Activated CD8-positive, alpha-beta memory T cell treated with anti-CD3 and anti-CD28 coated beads, Interleukin-2, amount 50 U/mL, for 4 hours (primary cell): Measurements from ENCODE around the gene LRGUK.
"Not testable (repeated sequence)": the region's sequence is repeated elsewhere in the genome, so short reads cannot be mapped to it uniquely, and the experiment has no call there.

Experiments
- DNase-seq: peaks from one replicate; pipeline ENCODE4 v3.0.0-alpha.2; 2020

The LRGUK gene

DNA sequence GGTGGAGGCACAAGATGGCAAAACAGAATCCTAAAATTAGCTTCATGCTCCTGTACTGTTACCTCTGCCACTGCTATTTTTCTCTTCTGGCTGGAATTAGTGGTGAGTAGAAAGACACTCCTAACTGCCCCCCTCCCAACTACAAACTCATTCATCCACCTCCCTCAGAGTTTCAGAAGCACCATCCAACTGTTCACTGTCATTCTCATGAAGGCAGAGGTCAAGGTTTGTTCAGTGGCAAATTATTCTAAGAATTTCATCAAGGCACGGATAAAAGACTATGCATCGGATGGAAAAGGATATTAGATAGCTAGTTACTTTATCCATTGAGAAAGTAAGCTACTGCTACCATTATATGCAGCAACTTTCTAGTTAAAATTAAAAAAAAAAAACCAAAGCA is 59.7 kb downstream of the LRGUK start:
- DNase-seq: no peak

DNA sequence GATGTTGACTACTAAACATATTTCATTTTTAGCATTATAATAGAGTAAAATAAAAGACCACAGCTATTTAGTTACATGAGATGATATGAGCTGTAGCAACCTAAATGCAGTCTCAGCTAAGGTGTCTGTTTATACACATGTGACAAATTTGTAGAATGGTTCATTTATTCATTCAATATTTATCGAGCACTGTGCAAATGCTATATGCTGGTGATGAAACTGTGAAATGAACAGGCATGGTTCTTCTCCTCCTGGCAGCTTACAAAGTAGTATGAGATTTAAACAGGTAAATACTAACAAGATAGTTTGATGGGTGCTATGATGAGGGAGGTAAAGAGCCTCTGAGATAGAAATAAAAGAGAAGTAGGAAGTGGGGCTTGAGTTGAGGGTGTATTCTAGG is 60.8 kb downstream of the LRGUK start:
- DNase-seq: no peak

DNA sequence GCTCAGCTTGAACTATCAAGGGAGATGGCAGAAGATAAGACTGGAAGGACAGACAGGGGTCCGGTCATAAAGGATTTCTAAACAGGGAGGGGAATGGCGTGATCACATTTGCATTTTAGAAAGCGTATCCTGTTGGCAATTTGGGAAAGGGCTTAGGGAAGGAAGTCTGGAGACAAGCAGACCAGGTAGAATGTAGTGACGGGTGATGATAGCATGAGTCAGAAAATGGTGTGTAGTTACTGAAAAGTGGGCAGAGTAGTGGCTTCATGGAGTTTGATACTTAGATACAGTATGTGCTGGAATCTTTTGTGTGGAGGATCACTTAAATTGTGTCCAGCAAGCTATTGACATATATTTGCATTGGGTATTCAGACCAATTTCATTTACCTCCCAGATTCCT is 61.2 kb downstream of the LRGUK start:
- no peak for DNase-seq

DNA sequence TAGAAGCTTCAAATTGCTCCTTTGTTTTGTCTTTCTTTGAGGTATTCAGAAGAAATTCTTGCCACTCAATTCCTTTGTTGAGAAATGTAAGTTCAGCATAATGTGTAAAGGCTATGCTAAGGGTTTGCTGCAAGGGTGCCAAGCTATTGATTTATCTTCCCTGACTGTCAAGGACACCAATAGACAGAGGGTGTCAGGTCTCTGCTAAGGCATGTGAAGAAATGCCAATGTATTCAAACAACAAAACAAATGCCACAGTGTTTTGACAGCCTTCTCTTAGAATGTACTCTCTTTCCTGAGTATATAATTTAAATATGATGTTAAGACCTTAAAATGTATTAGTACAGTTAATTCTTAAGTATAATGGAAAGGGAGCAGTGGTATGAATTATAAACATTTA is 62.4 kb downstream of the LRGUK start:
- DNase-seq: no peak

DNA sequence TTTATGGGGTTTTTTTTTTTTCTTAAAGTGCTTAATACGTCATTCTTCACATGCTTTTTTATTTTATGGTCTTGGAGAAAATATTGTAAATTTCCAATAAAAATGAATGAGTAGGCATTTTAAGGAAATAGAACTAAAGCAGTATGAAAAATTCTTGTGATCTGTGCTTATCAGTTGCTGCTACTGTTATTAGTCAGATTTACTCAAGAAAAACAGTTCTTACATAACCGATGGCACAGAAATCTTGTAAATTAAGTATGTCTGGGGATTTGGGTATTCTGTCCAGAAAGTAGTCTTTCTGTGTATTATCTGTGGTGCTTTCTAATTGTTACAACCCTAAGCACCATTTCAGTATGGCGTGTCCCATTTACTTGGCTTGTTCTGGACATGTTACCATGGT is 64.7 kb downstream of the LRGUK start:
- DNase-seq: no peak

DNA sequence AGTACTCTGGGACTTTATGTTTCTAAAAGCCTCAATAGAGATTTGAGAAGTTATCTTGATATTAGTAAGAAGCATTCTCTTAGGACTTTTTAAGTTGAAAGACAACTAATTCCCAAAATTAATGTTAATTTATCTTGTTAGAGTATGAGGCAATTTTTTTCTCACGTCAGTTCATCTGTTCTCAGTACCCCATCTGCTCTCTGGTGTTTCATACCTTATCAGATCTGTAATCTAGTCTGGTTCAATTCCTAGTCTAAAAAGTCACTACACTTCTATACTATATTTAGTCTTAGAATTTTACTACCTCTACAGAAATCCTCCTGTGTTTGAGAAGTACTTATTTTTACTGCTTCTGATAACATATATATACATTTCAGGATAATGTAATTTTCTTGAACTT is 66.1 kb downstream of the LRGUK start:
- DNase-seq: no peak

DNA sequence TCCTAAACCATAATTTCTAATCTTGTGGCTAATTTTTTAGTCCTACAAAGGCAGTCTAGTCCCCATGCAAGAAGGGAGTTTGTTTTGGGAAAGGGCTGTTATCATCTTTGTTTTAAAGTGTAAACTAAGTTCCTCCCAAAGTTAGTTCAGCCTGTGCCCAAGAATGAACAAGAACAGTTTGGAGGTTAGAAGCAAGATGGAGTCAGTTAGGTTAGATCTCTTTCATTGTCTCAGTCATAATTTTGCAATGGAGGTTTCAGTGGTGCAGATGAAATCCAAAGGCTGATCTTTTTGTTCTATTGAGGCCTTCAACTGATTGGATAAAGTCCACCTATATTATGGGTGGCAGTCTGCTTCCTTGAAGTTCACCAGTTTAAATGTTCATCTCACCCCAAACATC is 68.1 kb downstream of the LRGUK start:
- no peak for DNase-seq

DNA sequence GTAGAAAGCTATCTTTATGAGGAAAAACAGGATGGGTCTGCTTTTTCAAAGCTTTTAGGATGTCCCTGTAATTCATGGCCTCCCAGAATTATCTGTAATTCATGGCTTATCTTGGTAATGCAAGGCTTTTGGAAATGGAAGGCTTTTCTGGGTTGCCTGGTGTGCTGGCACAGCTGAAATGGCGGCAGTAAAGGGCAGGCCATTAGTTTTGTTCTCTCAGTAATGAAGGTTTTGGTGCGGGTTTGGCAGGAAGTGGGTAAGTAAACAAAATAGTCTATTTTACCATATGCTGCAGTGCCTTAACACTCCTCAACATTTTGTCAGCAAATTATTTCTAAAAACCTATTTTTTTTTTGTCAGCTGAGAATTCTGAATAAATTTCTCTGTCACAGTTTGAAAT is 69.3 kb downstream of the LRGUK start:
- DNase-seq: no peak

DNA sequence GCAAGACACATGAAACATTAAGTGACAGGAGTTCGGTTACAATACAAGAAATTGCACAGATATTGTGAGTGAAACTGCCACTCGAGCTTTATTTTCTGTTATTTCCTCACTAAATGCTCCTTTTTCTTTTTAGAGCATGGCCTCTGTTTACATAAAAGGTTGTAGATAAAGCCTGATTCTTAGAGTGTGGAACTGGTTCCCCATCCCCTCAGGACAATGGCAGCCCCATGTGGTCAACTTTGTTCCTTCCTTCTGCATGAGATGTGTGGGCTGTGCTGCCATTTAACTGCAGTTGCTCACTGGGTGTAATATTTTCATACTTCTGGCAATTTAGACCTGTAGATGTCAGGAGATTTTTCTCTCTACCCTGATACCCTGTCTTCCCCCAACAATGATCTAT is 70.2 kb downstream of the LRGUK start:
- no peak for DNase-seq

DNA sequence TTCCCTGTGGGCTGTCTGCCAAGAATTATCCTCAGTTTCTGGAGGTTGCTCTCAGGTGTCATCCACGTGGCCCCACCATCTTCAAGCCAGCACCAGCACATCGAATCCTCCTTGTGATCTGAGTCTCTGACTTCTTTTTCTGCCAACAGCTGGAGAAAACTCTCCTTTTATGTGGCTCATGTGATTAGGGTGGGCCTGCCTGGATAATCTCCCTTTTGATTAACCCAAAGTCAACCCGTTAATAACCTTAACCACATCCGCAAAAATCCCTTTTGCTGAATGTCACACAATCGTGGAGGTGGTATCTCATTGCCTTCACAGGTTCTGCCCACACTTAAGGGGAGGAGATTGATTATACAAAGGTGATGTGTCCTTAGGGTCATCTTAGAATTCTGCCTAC is 73.8 kb downstream of the LRGUK start:
- no peak for DNase-seq

DNA sequence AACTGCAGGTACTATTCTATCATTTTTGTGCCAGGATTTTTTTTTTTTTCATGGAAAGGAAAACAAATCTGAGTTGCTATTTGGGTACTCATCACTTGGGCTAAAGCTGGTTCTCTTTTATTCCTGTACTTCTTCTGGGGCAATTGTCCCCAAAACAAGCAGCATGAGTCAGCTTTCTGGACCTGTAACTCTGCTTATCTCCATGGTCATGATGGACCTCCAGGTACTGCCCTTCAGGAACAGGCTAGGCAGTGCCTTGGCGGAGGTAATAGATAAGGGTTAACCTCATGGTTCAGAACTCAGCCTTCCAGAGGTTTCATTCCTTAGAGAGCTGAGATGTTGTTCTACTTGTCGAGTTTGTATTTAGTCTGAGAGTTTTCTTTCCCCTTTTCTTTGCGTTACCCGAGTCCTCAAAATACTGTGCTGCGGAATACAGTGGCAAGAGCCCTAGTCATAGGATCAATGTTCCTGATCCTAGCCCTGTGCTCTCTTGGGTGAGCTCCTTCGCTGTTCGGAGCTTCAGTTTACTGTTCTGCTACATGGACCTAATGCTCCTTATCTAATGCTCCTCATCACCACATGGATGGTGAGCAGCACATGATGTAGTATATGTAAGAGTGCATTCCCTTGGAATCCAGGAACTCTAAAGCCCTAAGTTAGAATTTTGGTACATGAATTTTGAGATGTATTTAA is 74.6 kb downstream of the LRGUK start:
- DNase-seq: no peak

DNA sequence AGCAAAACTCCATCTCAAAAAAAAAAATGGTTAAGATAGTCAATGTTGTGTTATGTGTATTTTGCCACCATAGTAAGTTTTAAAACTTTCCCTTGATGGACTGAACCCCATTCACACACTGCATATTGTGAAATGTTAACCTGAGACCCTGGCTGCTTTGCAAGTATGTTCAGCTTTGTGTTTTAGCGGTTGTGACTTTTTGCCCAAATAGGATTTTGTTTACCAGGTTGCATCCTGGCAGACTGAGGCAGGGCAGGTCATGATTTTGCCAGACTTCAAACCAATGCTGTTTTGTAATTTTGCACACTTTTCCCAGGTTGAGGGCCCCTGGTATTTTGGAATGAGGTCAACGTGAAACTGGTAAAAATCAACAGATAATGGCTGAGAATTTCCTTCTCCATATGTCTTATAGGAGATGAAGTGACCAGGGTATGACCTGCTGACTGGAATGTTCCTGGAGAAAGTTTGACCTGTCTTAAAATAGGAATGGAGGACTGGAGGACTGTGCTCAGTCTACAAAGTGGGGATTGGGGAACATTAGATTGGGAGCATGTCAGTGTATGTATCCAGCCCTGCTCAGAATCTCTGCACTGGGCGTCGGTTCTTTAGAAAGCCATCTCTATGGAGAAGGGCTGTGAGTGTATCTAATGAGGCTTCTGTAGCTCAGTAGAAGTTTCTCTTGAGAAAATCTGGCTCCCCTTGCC is 76.2 kb downstream of the LRGUK start:
- no peak for DNase-seq

DNA sequence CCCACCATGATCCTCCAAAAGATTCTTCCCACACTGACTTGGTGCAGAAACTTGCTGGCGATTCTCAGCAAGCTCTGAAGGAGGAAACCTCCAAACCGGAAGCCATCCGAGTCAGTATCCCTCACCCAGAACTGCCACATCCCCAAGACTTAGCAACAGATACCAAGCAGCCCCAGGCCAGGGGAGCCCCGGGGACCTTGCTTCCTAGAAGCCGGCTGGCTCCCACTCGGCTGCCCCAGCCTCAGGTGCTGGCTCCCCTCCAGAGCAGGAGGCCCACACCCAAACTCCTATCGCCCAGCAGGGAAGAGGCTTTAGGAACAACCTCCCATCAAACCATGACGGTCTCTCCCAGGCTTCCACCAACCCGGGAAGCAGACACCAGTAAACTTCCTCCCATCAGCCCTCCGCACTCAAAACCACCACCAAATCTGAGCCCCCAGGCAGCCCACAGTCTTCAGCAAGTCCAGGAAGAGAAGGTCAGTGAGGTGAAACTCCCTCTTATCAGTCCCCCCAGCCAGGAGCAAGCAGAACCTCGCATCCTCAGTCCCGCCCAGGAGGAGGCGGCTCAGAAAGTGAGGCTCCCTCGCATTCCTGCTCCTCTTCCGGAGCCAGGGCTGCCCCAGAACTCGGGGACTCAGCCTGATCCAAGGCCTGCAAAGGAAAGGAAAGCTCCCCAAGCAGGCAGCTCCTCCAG is 82.3 kb downstream of the LRGUK start:
- DNase-seq: no peak

DNA sequence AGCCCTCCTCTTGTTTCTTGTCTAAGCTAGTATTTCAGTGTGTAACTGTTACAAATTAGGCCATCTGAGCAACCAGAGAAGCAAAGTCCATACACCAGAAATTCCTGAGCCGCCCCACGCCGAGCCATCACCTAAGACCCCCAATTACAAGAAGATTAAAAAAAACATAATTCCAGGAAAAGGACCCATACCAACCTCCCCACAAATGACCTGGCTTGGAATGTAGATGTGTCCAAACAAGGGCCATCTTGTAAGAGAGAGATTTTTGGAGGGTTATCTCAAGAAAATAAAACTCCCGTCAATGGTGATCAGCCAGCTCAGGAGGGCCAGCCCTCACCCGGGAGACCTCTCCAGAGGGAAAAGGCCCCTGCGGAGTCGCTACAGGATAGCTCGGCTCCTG is 83.1 kb downstream of the LRGUK start:
- no peak for DNase-seq

DNA sequence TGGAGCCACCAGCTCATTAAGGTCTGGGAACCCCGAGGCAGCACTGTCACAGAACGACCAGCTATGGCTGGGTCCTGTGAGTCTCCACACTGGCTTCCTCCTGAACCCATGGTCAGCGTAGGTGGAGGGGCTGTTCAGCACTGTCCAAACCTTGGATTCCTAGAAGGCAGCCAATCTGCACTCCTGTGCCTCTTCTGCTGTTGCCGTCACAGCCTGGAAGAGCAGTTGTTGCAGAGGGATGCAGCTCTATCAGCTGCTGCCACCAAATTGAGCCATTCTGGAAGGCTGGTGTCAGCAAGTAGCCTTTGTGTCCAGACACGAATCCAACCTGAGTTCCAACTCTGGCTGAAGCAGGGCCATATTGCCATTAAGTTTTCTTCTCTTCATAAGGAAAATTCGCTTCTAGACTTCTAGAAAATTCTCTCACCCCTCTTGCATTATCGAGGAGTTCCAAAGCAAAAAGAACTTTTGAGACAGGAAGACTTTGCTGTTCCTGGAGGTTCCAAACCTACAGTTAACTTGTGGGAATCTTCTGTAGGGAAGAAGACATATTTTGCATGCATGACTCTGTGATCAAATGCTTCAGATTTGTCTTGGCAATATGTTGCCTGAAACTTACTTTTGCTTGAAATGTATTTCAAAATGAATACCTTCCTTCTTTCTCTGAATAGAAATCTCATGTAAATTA is 84.0 kb downstream of the LRGUK start:
- no peak for DNase-seq

DNA sequence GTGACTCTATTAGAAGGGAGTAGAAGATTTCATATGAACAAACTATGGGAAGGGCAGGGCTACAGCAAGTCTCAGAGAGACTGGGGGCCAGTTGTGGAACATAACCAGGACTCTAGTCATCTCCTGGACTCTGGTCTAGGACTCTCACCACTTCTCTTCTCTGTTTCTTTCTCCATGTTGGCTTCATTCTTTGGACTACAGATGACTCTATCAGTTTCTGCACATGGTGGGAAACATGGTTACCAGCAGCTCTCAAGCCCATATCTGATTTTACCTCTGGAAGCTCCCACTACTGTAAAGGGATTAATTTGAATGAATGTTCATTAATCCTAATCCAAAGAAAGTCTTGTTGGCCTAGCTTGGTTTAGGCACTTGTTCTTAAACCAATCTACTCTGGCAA is 84.7 kb downstream of the LRGUK start:
- no peak for DNase-seq

DNA sequence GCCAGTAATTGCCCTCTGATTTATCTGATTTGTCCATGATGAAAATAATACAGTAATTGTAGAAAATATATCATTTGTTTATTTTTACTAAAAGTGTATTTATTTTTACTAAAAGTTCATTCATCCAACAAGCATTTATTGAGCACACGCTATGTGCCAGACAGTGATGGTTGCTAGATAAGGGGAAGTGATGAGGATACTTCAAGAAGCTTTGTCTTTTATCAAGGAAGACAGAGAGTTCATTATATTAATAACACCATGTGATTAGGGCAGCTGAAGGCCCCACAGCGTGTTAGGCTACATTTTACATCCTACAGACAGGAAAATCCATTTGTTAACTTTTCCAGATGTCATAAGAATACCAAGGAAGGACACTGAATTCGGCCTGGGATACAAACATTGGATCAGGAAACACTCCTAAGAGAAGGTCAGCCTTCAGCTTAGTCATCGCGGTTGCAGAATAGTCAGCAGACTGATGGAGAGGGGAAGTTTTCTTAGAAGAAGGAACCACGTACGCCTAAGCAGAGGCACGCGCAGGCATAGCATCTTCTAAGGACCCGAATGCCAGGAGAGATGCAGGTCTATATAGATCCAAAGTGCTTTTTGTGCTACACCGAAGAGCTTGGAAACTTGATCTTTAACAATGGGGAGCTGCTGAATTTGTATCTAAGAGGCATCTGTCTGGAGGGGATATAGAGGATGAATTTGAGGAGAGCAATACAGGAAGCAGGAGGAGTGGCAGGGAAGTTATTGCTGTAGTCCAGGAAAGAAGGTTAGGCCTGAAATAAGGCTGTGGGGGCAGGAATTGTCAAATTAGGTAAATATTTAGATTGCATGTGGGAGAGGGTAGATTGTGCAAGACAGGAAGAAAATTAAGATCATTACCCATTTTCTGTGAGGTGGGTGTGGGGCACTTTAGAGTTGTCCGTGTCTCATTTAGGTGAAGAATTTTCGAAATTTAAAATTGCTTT is 85.7 kb downstream of the LRGUK start:
- no peak for DNase-seq

DNA sequence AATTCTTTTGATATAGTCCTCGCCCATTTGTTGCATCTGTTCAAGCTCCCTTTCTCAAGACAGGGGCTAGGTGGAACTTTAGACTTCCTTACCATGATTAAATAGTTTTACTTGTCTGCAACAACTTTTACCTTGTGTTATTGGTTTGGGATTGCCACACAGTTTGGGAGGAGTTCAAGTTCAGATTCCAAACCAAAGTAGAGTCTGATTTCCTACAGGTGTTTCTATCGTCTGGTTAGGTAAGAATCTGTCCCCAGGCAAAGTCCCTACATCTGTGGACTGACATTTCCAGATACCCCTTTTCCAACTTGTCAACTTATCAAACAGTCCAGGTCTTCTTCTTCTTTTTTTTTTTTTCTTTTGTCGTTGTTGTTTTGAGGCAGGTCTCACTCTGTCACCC is 93.1 kb downstream of the LRGUK start:
- no peak for DNase-seq

DNA sequence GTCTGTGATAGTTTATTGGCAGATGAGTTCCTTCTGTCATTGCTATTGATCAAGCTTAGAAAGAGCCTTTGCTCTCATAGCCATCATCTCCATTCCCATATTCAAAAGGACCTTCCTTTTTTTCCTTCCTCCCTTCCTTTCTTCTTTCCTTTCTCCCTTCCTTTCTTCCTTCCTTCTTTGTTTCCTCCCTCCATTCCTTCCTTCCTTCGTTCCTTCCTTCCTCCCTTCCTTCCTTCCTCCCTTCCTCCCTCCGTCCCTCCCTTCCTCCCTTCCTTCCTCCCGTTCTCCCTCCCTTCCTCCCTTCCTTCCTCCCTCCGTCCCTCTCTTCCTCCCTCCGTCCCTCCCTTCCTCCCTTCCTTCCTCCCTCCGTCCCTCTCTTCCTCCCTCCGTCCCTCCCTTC is 104.2 kb downstream of the LRGUK start:
- DNase-seq: not testable (repeated sequence)

DNA sequence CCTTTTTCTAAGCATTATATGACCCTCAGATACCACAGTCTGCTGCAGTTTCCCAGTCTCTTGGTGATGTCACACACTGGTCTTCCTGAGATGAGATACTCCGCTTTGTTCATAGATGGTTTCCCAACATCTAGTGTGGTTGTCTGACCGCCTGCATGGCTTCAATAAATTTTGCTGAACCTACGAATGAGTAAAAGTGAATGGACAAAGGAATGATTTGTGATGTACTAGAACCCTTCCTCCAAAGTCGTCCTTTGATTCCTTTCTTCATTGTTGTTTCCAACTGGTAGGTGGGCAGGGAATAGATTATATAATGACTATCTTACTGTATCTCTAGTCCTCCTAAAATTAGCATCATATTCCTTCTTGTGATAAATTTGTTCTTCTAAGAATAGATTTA is 107.1 kb downstream of the LRGUK start:
- no peak for DNase-seq

DNA sequence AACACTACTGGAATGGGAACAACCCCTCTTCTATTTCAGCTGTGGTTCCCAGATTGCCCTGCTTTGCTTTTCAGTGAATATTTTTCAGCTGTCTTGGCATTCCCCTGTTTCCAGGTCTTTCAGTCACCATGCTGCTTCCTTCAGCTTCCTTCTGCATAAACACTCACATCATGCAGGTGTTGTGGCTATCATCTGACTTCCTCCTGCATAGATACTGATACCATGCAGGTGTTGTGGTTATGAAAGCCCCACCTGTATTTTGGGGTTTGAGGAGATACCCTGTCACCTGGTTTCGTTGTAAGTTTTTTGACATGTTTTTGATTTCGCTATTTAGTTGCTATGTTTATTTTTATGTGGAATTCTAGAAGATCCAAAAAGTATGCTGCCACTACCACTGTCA is 118.1 kb downstream of the LRGUK start:
- DNase-seq: no peak

DNA sequence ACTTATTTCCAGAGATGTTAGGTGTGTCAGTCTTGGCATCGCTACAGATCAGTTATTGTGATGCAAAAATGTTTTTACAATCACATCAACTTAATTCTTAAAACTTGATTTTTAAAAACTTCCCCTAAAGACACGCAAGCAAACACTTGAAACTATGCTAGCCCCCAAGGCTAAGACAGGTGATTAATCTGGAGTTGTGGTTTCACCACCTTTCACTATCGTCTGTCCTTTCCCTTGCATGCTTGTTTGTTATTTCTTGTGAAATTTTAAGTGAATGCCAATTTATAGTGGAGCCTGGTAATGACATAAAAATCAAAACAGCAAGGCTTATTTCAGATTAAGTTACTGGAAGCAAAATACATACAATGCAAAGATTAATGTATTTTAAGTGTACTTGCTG is 119.2 kb downstream of the LRGUK start:
- DNase-seq: no peak

DNA sequence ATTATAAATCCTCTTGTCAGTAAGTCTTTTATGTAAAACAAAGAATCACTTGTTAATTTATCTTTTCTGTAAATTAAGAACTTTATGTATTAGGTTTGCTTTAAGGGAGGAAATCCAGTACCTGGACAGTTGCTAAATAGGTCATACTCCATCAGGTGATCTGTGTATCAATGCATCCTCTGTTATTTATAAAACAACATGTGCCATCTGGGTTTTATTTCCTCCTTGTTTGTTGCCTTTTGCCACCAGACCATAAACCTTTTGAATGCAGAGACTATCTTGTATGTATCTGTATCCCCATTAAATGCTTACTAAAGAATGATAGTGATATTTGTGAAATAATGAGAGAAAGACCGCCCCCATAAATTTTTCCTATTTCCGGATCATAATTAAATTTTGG is 119.6 kb downstream of the LRGUK start:
- DNase-seq: no peak
